K562 (cell line): ENCODE data around the gene SHISA9. TPM values are rescaled to one million over a fixed set of nuclear protein-coding genes. Genes with fewer than 3 reads are reported as not detected.

Source experiments
- ETV5 ChIP-seq: sonication (generic); formaldehyde crosslinking; IDR thresholded peaks from 2 replicates; pipeline ENCODE4 v1.4.0; 2020; ENCODE audit warnings: low read depth, mild to moderate bottlenecking, missing genetic modification reagents
- FIP1L1 ChIP-seq: fragments of 200-400 bp; formaldehyde crosslinking; IDR thresholded peaks from 2 replicates; pipeline ENCODE4 v1.6.1; 2018; ENCODE audit warnings: mild to moderate bottlenecking, low read depth, low read length; ENCODE audit not compliant: poor library complexity, severe bottlenecking
- GTF2A2 ChIP-seq: IDR thresholded peaks from 2 replicates; pipeline ENCODE4 v1.6.1; 2016; ENCODE audit warnings: mild to moderate bottlenecking, missing genetic modification characterization, missing compliant biosample characterization
- HSF4 ChIP-seq: fragments of 250-450 bp; sonication (Bioruptor Pico); IDR thresholded peaks from 2 replicates; pipeline ENCODE4 v2.1.2; 2022; ENCODE audit warnings: mild to moderate bottlenecking, moderate library complexity, borderline replicate concordance
- POLR3A ChIP-seq: IDR thresholded peaks from 2 replicates; pipeline ENCODE4 v1.6.1; 2011; ENCODE audit warnings: borderline replicate concordance, mild to moderate bottlenecking, moderate library complexity; ENCODE audit not compliant: insufficient read length, insufficient read depth; ENCODE audit errors: extremely low read depth
- ZFP36 ChIP-seq: fragments of 150-350 bp; IDR thresholded peaks from 2 replicates; pipeline ENCODE4 v1.6.1; 2018; ENCODE audit warnings: low read length, low read depth; ENCODE audit not compliant: partially characterized antibody
- ZNF311 ChIP-seq: fragments of 250-450 bp; sonication (Bioruptor Pico); IDR thresholded peaks from 2 replicates; pipeline ENCODE4 v1.4.0; 2020; ENCODE audit warnings: mild to moderate bottlenecking, moderate library complexity
- ZNF445 ChIP-seq: fragments of 250-450 bp; sonication (Bioruptor Pico); IDR thresholded peaks from 2 replicates; pipeline ENCODE4 v1.4.0; 2020; ENCODE audit warnings: low read depth, mild to moderate bottlenecking, moderate library complexity
- polyA plus RNA-seq, 8 experiments: library from polyadenylated mRNA; depleted of rRNA in 4 of 8; stranded (reverse) in 5 of 8; unstranded in 3 of 8; fragments of >200 nt; fragmentation: Nextera tagmentation in 2 of 8; fragmentation: Illumina TruSeq in 1 of 8; extraction: Ambion mirVana in 2 of 8; extraction: Trizol in 1 of 8; gene quantifications; 2 replicates each; pipeline versions ENCODE4 v1.2.1 to v1.2.3, GENCODE V29; 2011 to 2014; ENCODE audit warnings: inconsistent platforms in 1 of 8, missing spikeins in 1 of 8
- total RNA-seq, 7 experiments: library from RNA; depleted of rRNA in 6 of 7; stranded (reverse); fragments of >200 nt in 6 of 7; fragmentation: Illumina TruSeq in 2 of 7; extraction: Trizol in 2 of 7; gene quantifications; 2 replicates each; pipeline versions ENCODE4 v1.2.1 to v1.2.3, GENCODE V29; 2011 to 2021; ENCODE audit warnings: low replicate concordance in 1 of 7
- TF ChIP-seq, protein P1 (sequence below): fragments of 250-450 bp; sonication (Bioruptor Pico); IDR thresholded peaks from 2 replicates; pipeline ENCODE4 v1.4.0; 2020
- TF ChIP-seq, protein P2 (sequence below): sonication (generic); formaldehyde crosslinking; IDR thresholded peaks from 2 replicates; pipeline ENCODE4 v1.8.0; 2022; ENCODE audit warnings: mild to moderate bottlenecking, missing genetic modification reagents

SHISA9 gene
- total and polyA plus RNA-seq, 9 of the 15 experiments (the other 6 are each of a cell fraction or from before 2014, with no cell fraction given): under 0.01 to 0.16 (median 0.01) TPM; not detected in 6

DNA sequence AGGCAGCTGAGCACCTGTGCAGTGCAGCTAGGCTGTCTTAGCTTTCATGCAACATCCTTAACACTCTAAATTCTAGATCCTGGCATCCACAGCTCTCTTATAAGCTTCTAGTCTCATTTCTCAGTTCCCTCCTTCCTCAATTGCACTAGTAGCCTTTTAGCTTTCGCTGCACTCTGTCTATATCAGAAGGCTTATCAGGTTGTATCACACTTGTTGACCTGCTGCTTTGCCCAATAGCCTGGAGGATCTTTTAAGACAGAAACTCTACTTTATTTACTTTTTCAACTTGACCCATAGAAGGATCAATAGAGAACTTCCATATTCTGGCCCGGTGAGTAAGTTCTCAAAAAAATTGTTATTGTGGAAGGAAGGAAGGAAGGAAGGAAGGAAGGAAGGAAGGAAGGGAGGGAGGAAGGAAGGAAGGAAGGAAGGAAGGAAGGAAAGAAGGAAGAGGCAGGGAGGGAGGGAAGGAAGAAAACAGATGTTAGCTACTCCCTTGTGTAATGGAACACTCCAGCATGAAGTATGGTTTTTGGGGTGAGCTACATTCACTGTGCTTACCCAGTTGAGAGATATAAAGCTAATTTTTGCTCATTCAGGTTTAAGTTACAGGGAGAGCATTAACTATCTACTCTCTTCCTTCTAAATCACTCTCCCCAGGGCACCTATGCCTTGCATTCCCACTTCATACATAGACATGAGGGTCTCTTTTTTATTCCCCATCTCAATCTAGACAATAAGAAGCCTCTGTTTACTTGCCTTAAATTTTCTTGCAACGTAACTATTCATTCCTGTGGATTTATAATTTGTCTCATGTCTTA is 361.1 kb downstream of the SHISA9 start (continued):
- TF ChIP-seq FIP1L1 (no peak), GTF2A2 (tag) (no peak), ETV5 (CRISPR knock-in tag) (no peak), ZFP36 (no peak), POLR3A (no peak), ZNF445 (CRISPR knock-in tag) (no peak), ZNF311 (no peak), HSF4 (CRISPR knock-in tag) (no peak)
- TF ChIP-seq, protein P1, sequence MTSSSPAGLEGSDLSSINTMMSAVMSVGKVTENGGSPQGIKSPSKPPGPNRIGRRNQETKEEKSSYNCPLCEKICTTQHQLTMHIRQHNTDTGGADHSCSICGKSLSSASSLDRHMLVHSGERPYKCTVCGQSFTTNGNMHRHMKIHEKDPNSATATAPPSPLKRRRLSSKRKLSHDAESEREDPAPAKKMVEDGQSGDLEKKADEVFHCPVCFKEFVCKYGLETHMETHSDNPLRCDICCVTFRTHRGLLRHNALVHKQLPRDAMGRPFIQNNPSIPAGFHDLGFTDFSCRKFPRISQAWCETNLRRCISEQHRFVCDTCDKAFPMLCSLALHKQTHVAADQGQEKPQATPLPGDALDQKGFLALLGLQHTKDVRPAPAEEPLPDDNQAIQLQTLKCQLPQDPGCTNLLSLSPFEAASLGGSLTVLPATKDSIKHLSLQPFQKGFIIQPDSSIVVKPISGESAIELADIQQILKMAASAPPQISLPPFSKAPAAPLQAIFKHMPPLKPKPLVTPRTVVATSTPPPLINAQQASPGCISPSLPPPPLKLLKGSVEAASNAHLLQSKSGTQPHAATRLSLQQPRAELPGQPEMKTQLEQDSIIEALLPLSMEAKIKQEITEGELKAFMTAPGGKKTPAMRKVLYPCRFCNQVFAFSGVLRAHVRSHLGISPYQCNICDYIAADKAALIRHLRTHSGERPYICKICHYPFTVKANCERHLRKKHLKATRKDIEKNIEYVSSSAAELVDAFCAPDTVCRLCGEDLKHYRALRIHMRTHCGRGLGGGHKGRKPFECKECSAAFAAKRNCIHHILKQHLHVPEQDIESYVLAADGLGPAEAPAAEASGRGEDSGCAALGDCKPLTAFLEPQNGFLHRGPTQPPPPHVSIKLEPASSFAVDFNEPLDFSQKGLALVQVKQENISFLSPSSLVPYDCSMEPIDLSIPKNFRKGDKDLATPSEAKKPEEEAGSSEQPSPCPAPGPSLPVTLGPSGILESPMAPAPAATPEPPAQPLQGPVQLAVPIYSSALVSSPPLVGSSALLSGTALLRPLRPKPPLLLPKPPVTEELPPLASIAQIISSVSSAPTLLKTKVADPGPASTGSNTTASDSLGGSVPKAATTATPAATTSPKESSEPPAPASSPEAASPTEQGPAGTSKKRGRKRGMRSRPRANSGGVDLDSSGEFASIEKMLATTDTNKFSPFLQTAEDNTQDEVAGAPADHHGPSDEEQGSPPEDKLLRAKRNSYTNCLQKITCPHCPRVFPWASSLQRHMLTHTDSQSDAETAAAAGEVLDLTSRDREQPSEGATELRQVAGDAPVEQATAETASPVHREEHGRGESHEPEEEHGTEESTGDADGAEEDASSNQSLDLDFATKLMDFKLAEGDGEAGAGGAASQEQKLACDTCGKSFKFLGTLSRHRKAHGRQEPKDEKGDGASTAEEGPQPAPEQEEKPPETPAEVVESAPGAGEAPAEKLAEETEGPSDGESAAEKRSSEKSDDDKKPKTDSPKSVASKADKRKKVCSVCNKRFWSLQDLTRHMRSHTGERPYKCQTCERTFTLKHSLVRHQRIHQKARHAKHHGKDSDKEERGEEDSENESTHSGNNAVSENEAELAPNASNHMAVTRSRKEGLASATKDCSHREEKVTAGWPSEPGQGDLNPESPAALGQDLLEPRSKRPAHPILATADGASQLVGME (CRISPR knock-in tag): no peak
- TF ChIP-seq, protein P2, sequence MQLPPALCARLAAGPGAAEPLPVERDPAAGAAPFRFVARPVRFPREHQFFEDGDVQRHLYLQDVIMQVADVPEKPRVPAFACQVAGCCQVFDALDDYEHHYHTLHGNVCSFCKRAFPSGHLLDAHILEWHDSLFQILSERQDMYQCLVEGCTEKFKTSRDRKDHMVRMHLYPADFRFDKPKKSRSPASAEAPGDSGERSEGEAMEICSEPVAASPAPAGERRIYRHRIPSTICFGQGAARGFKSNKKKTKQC (CRISPR knock-in tag): no peak
